Astrocyte (in vitro differentiated cells and primary cell): ENCODE measurements around the gene DDX1.

ENCODE experiments used
- EZH2 ChIP-seq: IDR thresholded peaks from 2 replicates; pipeline ENCODE4 v1.6.1; 2012; ENCODE audit warnings: mild to moderate bottlenecking, low read length, inconsistent platforms; ENCODE audit not compliant: insufficient read depth
- TF ChIP-seq, protein P1 (sequence below): IDR thresholded peaks from 2 replicates; pipeline ENCODE4 v1.5.1; 2011; ENCODE audit warnings: low read depth, mild to moderate bottlenecking, inconsistent platforms, low read length, moderate library complexity; ENCODE audit not compliant: insufficient read depth

GRCh38 chr2:15561574-15562344 is 29.9 kb upstream of the DDX1 start:
- TF ChIP-seq, protein P1, sequence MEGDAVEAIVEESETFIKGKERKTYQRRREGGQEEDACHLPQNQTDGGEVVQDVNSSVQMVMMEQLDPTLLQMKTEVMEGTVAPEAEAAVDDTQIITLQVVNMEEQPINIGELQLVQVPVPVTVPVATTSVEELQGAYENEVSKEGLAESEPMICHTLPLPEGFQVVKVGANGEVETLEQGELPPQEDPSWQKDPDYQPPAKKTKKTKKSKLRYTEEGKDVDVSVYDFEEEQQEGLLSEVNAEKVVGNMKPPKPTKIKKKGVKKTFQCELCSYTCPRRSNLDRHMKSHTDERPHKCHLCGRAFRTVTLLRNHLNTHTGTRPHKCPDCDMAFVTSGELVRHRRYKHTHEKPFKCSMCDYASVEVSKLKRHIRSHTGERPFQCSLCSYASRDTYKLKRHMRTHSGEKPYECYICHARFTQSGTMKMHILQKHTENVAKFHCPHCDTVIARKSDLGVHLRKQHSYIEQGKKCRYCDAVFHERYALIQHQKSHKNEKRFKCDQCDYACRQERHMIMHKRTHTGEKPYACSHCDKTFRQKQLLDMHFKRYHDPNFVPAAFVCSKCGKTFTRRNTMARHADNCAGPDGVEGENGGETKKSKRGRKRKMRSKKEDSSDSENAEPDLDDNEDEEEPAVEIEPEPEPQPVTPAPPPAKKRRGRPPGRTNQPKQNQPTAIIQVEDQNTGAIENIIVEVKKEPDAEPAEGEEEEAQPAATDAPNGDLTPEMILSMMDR, result no peak
- TF ChIP-seq EZH2, result no peak
